H1 (cell line): ENCODE results near the gene TMC4.

ENCODE experiments used
- CHD2 ChIP-seq: IDR thresholded peaks from 2 replicates; pipeline ENCODE4 v1.6.1; 2012; ENCODE audit warnings: low read length, improper control_type of control experiment
- CTCF ChIP-seq, 3 experiments: IDR thresholded peaks; 1 replicate in 2 of 3; 2 replicates in 1 of 3; pipeline versions ENCODE4 v1.5.1 to v1.6.1; 2011; ENCODE audit warnings: low read length in 3 of 3, mild to moderate bottlenecking in 3 of 3, inconsistent platforms in 2 of 3, low read depth in 1 of 3, moderate library complexity in 1 of 3; ENCODE audit not compliant: insufficient read depth in 1 of 3; ENCODE audit errors: control extremely low read depth in 1 of 3
- EGR1 ChIP-seq: IDR thresholded peaks from 2 replicates; pipeline ENCODE4 v1.6.1; 2011; ENCODE audit warnings: low read depth, low read length, borderline replicate concordance
- GABPA ChIP-seq: IDR thresholded peaks from 2 replicates; pipeline ENCODE4 v1.6.1; 2011; ENCODE audit warnings: mild to moderate bottlenecking, low read length, moderate library complexity, borderline replicate concordance; ENCODE audit not compliant: insufficient read depth
- KDM1A ChIP-seq: fragments of 200-600, 300-600 bp; sonication (generic); IDR thresholded peaks from 2 replicates; pipeline ENCODE4 v1.7.1; 2016; ENCODE audit warnings: mild to moderate bottlenecking, low read length, borderline replicate concordance
- POLR2AphosphoS5 ChIP-seq: IDR thresholded peaks from 2 replicates; pipeline ENCODE4 v1.6.1; 2011; ENCODE audit warnings: low read depth, low read length
- RAD21 ChIP-seq, 2 experiments: IDR thresholded peaks in 1 of 2; conservative IDR thresholded peaks in 1 of 2; 2 replicates each; pipeline ENCODE4 v1.6.1; 2011; ENCODE audit warnings: low read depth in 2 of 2, low read length in 2 of 2, improper control_type of control experiment in 1 of 2, inconsistent platforms in 1 of 2, mild to moderate bottlenecking in 1 of 2, moderate library complexity in 1 of 2
- RFX5 ChIP-seq: IDR thresholded peaks from 2 replicates; pipeline ENCODE4 v1.6.1; 2011; ENCODE audit warnings: low read depth, low read length, improper control_type of control experiment, borderline replicate concordance
- SIRT6 ChIP-seq: IDR thresholded peaks from one replicate; pipeline ENCODE4 v1.7.1; 2012; ENCODE audit warnings: low read length, inconsistent platforms
- TF ChIP-seq, protein P1 (sequence below): IDR thresholded peaks from 2 replicates; pipeline ENCODE4 v1.6.1; 2012; ENCODE audit warnings: inconsistent platforms

DNA sequence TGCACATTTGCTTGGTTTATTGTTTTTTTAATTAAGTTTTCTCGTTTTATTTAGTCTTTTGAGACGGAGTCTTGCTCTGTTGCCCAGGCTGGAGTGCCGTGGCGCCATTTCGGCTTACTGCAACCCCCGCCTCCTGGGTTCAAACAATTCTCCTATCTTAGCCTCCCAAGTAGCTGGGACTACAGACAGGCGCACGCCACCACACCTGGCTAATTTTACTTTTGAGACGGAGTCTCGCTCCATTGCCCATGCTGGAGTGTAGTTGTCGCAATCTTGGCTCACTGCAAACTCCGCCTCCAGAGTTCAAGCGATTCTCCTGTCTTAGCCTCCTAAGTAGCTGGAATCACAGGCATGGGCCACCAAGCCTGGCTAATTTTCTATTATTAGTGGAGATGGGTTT, 29.0 kb upstream of the TMC4 start:
- no peak for TF ChIP-seq CHD2
- TF ChIP-seq, protein P1, sequence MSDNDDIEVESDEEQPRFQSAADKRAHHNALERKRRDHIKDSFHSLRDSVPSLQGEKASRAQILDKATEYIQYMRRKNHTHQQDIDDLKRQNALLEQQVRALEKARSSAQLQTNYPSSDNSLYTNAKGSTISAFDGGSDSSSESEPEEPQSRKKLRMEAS, result no peak
- no peak for TF ChIP-seq POLR2AphosphoS5
- no peak for TF ChIP-seq KDM1A
- TF ChIP-seq RAD21 (IDR thresholded peaks at IDR 0.05 in 1 of 2, conservative IDR thresholded peaks at IDR 0.05 in 1 of 2; ENCODE audit: low read depth in 2 of 2, low read length in 2 of 2), result no peak
- no peak for TF ChIP-seq CTCF (IDR thresholded peaks at IDR 0.05; ENCODE audit: control extremely low read depth in 1 of 3, insufficient read depth in 1 of 3, low read depth in 1 of 3, low read length in 3 of 3)
- TF ChIP-seq EGR1, result no peak
- TF ChIP-seq SIRT6, result no peak
- TF ChIP-seq RFX5, result no peak
- no peak for TF ChIP-seq GABPA
